Stimulated activated CD8-positive, alpha-beta memory T cell treated with anti-CD3 and anti-CD28 coated beads, Interleukin-15, amount 100 ng/mL, for 48 hours (primary cell): ENCODE measurements around the gene ARHGAP15.

Experiments used
- DNase-seq, 2 donors: peaks; one replicate each; pipeline ENCODE4 v3.0.0-alpha.2; 2020; ENCODE audit warnings: low read depth in 2 of 2

Gene ARHGAP15

GRCh38 chr2:143169105-143169504 lies 39.9 kb downstream of the ARHGAP15 start:
- DNase-seq = no peak

- no peak for DNase-seq
These were observed 42.6 kb downstream of the ARHGAP15 start for GRCh38 chr2:143171817-143172216.

- DNase-seq = peak in 1 of 2 donors; percentile 10
These were observed 46.2 kb downstream of the ARHGAP15 start for GRCh38 chr2:143175438-143175837.

GRCh38 chr2:143176606-143177005 lies 47.4 kb downstream of the ARHGAP15 start:
- DNase-seq = no peak

GRCh38 chr2:143177096-143177786 lies 48.0 kb downstream of the ARHGAP15 start:
- DNase-seq = no peak

GRCh38 chr2:143181494-143181893 lies 52.3 kb downstream of the ARHGAP15 start:
- DNase-seq = no peak

GRCh38 chr2:143182649-143183048 lies 53.4 kb downstream of the ARHGAP15 start:
- no peak for DNase-seq

GRCh38 chr2:143183804-143184463 lies 54.7 kb downstream of the ARHGAP15 start:
- DNase-seq = no peak

- no peak for DNase-seq
These were observed 57.7 kb downstream of the ARHGAP15 start for GRCh38 chr2:143186876-143187275.

GRCh38 chr2:143190431-143190830 lies 61.2 kb downstream of the ARHGAP15 start:
- no peak for DNase-seq

- DNase-seq = no peak
These were observed 62.9 kb downstream of the ARHGAP15 start for GRCh38 chr2:143192106-143192505.

GRCh38 chr2:143192716-143193115 lies 63.5 kb downstream of the ARHGAP15 start:
- DNase-seq = no peak

- no peak for DNase-seq
These were observed 63.9 kb downstream of the ARHGAP15 start for GRCh38 chr2:143193121-143193520.

- DNase-seq = no peak
These were observed 66.3 kb downstream of the ARHGAP15 start for GRCh38 chr2:143195511-143195910.

- no peak for DNase-seq
These were observed 74.8 kb downstream of the ARHGAP15 start for GRCh38 chr2:143204062-143204461.

- no peak for DNase-seq
These were observed 76.0 kb downstream of the ARHGAP15 start for GRCh38 chr2:143205106-143205764.

GRCh38 chr2:143209570-143210445 lies 80.6 kb downstream of the ARHGAP15 start:
- DNase-seq = no peak

- DNase-seq = no peak
These were observed 81.2 kb downstream of the ARHGAP15 start for GRCh38 chr2:143210446-143210819.

GRCh38 chr2:143217512-143218115 lies 88.4 kb downstream of the ARHGAP15 start:
- DNase-seq = no peak

GRCh38 chr2:143218621-143219020 lies 89.4 kb downstream of the ARHGAP15 start:
- DNase-seq = no peak

GRCh38 chr2:143219266-143219665 lies 90.0 kb downstream of the ARHGAP15 start:
- no peak for DNase-seq

- DNase-seq = no peak
These were observed 94.3 kb downstream of the ARHGAP15 start for GRCh38 chr2:143223556-143223955.
